ENCODE data around the gene SLBP. TPM values are rescaled to one million over a fixed set of nuclear protein-coding genes. Genes with fewer than 3 reads are reported as not detected.

Gene SLBP
- total RNA-seq, 2 donors from 2014 or later: 56.4 to 63.1 TPM

DNA sequence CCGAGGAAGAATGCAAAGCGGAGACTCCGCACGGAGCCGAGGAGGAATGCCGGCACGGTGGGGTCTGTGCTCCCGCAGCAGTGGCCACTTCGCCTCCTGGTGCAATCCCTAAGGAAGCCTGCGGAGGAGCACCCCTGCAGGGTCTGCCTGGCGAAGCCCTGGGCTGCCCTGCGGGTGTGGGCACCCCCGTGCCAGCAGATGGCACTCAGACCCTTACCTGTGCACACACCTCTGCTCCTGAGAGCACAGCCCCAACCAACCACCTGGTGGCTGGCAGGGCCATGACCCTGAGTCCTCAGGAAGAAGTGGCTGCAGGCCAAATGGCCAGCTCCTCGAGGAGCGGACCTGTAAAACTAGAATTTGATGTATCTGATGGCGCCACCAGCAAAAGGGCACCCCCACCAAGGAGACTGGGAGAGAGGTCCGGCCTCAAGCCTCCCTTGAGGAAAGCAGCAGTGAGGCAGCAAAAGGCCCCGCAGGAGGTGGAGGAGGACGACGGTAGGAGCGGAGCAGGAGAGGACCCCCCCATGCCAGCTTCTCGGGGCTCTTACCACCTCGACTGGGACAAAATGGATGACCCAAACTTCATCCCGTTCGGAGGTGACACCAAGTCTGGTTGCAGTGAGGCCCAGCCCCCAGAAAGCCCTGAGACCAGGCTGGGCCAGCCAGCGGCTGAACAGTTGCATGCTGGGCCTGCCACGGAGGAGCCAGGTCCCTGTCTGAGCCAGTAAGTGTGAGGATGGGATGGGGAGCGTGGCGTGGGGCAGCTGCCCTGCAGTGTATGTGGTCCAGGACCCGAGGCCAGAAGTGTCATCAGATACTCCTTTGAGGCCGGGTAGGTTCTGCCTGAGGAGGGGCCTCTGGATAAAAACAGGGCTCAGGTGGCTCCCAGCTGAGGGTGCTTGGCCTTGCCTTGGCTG is 16.2 kb upstream of the SLBP start:
- Mint-ChIP-seq H3K4me3 (no peak overlapping the region), H3K36me3 (ENCODE audit: insufficient read depth in 2 of 2) (peaks cover 22 to 55% of the 10 kb centered on the region in 2 donors), H3K4me1 (ENCODE audit: low read depth) (peaks cover 82% of the 10 kb centered on the region), H3K27me3 (ENCODE audit: low read depth) (no peaks in the 10 kb centered on the region), H3K9me3 (no peaks in the 10 kb centered on the region), H3K27ac (no peak overlapping the region)
- DNase-seq (no peak), ATAC-seq (replicated peaks in 1 of 2) (no peak)

DNA sequence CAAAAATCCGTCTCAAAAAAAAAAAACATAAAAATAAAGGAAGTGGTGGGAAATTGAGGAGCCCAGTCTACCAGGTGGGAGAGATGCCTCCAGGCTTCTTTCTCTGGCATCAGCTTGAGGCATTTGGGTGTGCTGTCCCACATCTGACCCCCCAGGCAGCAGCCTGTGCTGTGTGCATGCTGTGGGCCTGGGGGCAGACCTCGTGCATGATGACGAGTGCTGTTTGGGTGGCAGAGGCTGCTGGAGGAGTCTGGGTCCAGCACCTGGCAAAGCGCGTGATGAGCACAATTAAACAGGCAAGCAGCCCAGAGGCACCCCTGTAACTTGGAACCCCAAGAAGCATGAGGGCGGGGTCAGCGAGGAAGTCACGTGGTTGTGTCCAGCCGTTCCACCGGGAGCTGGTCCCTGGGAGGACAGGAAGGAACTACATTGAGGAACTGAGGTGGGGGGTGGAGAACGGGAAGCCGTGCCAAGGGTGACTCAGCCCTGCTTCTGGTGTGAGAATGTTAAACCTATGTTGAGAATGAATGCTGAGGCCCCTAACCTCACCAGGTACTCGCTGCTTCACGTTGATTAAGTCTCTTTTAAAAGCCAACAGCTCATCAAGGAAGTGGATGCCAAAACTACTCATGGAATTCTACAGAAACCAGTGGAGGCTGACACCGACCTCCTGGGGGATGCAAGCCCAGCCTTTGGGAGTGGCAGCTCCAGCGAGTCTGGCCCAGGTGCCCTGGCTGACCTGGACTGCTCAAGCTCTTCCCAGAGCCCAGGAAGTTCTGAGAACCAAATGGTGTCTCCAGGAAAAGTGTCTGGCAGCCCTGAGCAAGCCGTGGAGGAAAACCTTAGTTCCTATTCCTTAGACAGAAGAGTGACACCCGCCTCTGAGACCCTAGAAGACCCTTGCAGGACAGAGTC is 15.3 kb upstream of the SLBP start:
- Mint-ChIP-seq H3K27me3 (ENCODE audit: low read depth) (no peaks in the 10 kb centered on the region), H3K9me3 (no peaks in the 10 kb centered on the region), H3K36me3 (ENCODE audit: insufficient read depth in 2 of 2) (peaks cover 27 to 59% of the 10 kb centered on the region in 2 donors), H3K4me1 (ENCODE audit: low read depth) (peaks cover 91% of the 10 kb centered on the region), H3K4me3 (no peak overlapping the region), H3K27ac (no peak overlapping the region)
- DNase-seq (no peak), ATAC-seq (replicated peaks in 1 of 2) (no peak)

DNA sequence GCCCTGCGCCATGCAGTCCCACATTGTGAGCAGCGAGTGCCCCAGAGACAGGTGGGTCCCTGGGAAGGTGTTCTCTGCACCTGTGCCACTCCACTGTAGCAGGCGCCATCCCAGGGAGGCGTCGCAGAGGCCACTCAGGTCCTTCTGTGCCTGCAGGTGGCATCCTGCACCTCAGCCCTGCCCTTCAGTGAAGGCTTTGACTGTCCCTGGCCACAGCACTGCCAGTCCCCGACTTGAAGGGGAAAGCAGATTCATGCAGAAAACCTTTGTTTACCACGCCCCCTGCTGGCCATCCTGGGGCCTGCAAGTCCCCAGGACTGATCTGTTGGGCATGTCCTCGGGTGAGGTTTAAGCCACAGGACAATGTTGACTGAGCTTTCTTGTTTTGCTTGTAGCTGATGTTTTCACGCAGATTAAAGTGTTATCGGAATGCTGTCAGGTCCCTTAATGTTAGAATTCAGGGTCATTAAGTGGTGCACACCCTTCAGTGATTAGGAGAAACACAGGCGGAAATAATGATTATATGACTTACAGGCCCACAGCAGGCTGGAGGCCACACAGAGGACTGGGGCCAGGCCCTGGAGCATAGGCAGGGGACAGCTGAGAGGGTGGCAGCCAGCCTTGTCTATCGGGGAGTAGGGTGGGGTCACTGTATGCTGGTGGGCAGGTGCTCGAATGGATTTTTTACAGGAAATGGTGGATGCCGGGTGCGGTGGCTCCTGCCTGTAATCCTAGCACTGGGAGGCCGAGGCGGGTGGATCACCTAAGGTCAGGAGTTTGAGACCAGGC is 14.2 kb upstream of the SLBP start:
- H3K9me3 Mint-ChIP-seq: no peaks in the 10 kb centered on the region
- peak overlapping the region; percentile 90 for H3K27ac Mint-ChIP-seq
- H3K4me3 Mint-ChIP-seq: peak overlapping the region in 1 of 2 donors; percentile 26
- H3K36me3 Mint-ChIP-seq (ENCODE audit: insufficient read depth in 2 of 2): peaks cover 29 to 62% of the 10 kb centered on the region in 2 donors
- H3K27me3 Mint-ChIP-seq (ENCODE audit: low read depth): no peaks in the 10 kb centered on the region
- ATAC-seq (replicated peaks in 1 of 2): peak; percentile 8 to 37
- peaks cover 91% of the 10 kb centered on the region for H3K4me1 Mint-ChIP-seq (ENCODE audit: low read depth)
- DNase-seq: peak; percentile 84 to 91

DNA sequence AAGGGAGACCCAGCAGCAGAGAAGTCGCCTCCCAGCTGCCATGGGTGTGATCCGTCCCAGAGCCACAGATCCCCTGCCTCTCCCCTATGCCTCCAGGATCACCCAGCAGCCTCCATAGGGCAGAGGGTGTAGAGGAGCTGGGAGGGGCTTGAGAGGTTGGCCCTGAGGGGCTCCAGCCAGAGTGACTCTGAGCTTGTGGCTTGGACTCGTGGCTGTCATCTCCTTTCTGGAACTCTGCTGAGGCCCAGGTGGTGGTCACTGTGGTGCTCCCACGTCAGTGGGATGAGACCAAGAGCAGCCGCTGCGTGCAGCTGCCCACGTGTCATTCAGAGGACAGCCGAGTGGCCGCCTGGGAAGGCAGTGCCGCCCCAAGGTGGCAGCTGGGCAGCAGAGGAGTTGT is 13.4 kb upstream of the SLBP start:
- DNase-seq (no peak), ATAC-seq (replicated peaks in 1 of 2) (no peak)
- no peak overlapping the region for H3K27ac Mint-ChIP-seq
- H3K27me3 Mint-ChIP-seq (ENCODE audit: low read depth): no peaks in the 10 kb centered on the region
- H3K4me3 Mint-ChIP-seq: peak overlapping the region; percentile 60 to 61
- H3K9me3 Mint-ChIP-seq: no peaks in the 10 kb centered on the region
- H3K4me1 Mint-ChIP-seq (ENCODE audit: low read depth): peaks cover 83% of the 10 kb centered on the region
- H3K36me3 Mint-ChIP-seq (ENCODE audit: insufficient read depth in 2 of 2): peaks cover 29 to 57% of the 10 kb centered on the region in 2 donors

DNA sequence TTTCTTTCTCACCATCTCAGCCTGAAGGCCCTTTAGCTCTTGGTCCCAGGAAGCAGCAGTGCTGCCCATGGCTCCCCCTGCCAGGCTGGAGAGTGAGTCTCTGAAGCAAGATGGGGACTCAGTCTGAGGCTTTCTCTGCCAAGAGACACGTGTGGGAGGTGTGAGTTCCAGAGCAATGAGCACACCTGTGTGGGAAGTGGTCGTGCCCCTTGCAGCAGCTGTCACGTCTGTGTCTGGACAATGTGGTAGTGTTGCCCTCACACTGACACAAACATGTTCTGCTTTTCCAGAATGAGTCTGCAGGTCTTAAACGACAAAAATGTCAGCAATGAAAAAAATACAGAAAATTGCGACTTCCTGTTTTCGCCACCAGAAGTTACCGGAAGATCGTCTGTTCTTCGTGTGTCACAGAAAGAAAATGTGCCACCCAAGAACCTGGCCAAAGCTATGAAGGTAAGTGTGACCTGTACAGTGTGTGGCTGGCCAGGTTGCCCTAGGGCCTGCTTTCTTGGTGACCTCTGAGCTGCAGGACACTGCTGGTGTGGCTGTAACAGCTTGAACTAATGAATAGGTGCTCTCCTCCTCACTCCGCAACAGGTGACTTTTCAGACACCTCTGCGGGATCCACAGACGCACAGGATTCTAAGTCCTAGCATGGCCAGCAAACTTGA is 11.1 kb upstream of the SLBP start:
- peak; percentile 35 to 37 for ATAC-seq (replicated peaks in 1 of 2)
- DNase-seq: peak; percentile 61 to 71
- Mint-ChIP-seq H3K4me1 (ENCODE audit: low read depth) (peaks cover 81% of the 10 kb centered on the region), H3K36me3 (ENCODE audit: insufficient read depth in 2 of 2) (peaks cover 24 to 49% of the 10 kb centered on the region in 2 donors), H3K27me3 (ENCODE audit: low read depth) (no peaks in the 10 kb centered on the region), H3K4me3 (peak overlapping the region; percentile 96 to 99), H3K27ac (peak overlapping the region; percentile 99), H3K9me3 (no peaks in the 10 kb centered on the region)

DNA sequence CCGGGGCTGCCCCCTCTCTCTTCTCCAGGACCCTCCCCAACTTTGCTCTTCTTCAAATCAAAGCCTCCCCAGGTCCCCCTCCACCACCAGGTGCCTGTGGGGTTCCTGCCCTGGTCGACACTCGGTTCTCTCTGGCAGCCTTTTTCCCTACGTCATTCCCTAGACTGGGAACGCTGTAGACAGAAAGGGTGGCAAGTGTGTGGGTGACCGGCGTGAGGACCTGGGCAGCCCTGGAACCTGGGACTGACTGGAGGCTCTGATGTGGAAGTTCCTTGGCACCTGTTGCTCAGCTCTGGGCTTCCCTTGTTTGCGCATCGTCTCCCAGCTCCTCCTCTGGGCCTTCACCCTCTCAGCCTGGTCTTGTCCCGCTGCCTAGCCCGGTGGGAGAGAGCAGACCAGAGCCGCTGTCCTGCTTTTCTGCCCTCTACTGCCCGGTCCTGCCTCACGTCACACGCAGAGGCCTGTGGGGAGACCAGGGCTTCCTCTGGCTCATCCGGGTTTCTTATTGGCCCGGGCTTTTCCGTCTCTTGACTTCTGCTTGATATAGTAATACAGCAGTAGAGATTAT is 10.5 kb upstream of the SLBP start:
- Mint-ChIP-seq H3K4me1 (ENCODE audit: low read depth) (peaks cover 77% of the 10 kb centered on the region), H3K36me3 (ENCODE audit: insufficient read depth in 2 of 2) (peaks cover 22 to 45% of the 10 kb centered on the region in 2 donors), H3K4me3 (peak overlapping the region; percentile 96 to 99), H3K27ac (peak overlapping the region; percentile 99), H3K27me3 (ENCODE audit: low read depth) (no peaks in the 10 kb centered on the region), H3K9me3 (no peaks in the 10 kb centered on the region)
- ATAC-seq (replicated peaks in 1 of 2) (peak; percentile 1 to 3), DNase-seq (no peak)

DNA sequence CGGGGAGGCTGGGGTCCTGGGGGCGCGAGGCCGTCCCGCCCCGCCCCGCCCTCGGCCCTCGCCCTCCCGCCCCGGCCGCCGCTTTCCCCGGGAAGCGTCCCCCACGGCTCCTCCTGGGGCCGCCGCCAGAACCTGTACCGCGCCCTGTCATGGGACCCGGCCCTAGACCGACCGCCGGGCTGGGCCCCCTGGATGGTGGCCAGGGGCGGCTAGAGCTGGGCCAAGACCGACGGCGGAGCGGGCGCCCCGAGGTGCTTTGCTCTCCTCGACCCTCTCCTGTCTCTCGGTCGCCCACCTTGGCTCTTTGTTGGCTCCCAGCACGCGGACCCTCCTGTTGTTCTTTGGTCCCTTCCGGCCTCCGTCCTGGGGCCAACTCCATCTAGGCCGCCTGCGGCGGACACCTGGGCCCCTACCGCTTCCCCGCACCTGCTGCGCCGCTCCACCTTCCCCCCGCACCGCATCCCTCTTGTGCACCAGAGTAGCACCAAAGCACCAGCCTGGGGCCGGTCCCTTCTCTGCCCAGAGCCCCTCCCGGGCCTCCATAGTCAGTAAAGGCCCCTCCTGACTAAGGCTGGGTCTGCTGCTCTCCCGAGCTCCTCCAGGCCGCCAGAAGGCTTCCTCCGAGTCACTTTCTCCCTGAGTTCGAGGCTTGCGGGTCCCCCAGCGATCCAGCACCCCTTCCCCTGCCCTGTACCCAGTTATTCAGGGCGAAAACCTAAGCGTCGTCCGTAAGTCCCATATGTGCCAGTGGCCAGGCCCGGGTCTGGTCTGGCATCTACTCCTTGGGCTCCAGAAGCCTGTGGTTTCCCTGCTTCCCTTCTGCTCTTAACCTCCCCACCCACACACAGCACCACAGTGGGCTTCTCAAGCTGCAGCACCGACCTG is 9.8 kb upstream of the SLBP start:
- H3K4me3 Mint-ChIP-seq: peak overlapping the region; percentile 96 to 99
- H3K27me3 Mint-ChIP-seq (ENCODE audit: low read depth): no peaks in the 10 kb centered on the region
- H3K9me3 Mint-ChIP-seq: no peaks in the 10 kb centered on the region
- ATAC-seq (replicated peaks in 1 of 2) (no peak), DNase-seq (no peak)
- peaks cover 72% of the 10 kb centered on the region for H3K4me1 Mint-ChIP-seq (ENCODE audit: low read depth)
- H3K36me3 Mint-ChIP-seq (ENCODE audit: insufficient read depth in 2 of 2): peaks cover 22 to 42% of the 10 kb centered on the region in 2 donors
- H3K27ac Mint-ChIP-seq: peak overlapping the region; percentile 99

DNA sequence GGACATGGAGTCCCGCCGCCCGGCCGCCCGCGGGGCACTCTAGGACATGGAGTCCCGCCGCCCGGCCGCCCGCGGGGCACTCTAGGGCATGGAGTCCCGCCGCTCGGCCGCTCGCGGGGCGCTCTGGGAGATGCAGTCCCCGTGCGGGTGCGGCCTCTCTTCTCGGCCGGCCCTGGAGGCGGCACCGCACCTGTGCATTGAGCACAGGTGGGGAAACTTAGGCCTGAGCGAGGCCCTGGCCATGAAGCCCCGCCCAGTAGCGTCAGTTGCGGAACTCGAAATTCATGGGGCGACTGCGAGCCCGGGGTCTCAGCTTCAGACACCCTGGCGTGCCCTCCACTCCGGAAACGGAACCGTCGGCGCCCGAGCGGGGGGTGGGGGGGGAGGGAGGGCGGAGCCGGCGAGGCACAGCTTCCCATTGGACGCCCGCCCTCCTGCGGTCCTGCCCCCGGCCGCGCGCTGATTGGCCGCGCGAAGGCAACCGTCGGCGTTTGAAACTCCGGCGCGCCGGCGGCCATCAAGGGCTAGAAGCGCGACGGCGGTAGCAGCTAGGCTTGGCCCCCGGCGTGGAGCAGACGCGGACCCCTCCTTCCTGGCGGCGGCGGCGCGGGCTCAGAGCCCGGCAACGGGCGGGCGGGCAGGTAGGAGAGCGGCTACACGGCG is 9.0 kb upstream of the SLBP start, which contains the start of the genes TACC3 and TMEM129:
Gene TACC3 (plus strand): TSS at position 519 of the 663 bp plus-strand sequence. CDS start 1,901 bp downstream, outside the sequence.
Gene TMEM129 (minus strand): TSS at position 321 of the 663 bp plus-strand sequence. CDS start 486 bp downstream, outside the sequence.
- Mint-ChIP-seq H3K4me3 (peak within 1 kb of the TSS; percentile 98 to 99), H3K27me3 (ENCODE audit: low read depth) (no peaks in the 10 kb centered on the region), H3K36me3 (ENCODE audit: insufficient read depth in 2 of 2) (peaks cover 17 to 34% of the 10 kb centered on the region in 2 donors), H3K27ac (peak within 1 kb of the TSS; percentile 99), H3K4me1 (ENCODE audit: low read depth) (peaks cover 70% of the 10 kb centered on the region), H3K9me3 (no peaks in the 10 kb centered on the region)
- DNase-seq (peak; percentile 93 to 96), ATAC-seq (replicated peaks in 1 of 2) (peak; percentile 85 to 88)

DNA sequence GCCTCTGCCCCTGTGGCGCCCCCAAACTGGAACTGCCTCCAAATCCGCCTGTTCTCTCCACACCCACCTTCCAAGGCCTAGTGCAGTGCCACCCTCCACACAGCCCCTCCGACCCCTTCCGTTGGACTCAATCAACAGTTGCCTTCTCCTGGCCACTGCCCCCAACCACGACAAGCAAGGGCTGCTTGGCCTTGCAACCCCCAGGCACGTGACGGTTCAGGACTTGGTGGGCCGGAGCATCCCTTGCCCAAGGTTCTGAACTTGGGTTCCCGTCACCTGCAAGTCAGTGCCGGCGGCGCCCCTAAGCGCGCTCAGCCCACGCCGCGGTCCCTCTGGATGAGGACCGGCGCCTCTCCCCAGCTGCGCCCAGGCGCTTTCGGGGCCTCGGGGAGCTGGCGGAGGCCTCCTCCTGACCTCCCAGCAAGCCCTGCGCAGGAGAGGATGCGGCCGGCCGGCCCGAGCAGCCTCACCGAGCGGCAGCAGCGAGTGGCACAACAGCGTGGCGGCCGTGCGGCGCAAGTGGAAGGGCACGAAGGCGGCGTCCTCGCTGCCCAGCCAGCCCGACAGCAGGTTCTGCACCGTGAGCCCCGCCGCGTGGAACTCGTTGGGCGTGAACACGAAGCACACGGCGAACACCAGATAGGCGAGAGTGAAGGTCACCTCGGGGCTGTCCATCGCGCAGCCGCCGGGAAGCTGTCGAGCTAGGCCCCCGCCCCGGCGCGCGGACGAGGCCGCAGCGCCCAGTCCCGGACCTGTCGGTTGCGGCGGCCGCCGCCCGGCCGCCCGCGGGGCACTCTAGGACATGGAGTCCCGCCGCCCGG is 8.3 kb upstream of the SLBP start:
- DNase-seq (peak; percentile 62 to 64), ATAC-seq (replicated peaks in 1 of 2) (peak; percentile 22 to 29)
- Mint-ChIP-seq H3K9me3 (no peaks in the 10 kb centered on the region), H3K27me3 (ENCODE audit: low read depth) (no peaks in the 10 kb centered on the region), H3K36me3 (ENCODE audit: insufficient read depth in 2 of 2) (peaks cover 17 to 32% of the 10 kb centered on the region in 2 donors), H3K4me3 (peak overlapping the region; percentile 97 to 98), H3K4me1 (ENCODE audit: low read depth) (peaks cover 70% of the 10 kb centered on the region), H3K27ac (peak overlapping the region; percentile 89)

Measured in activated T-cell treated with anti-CD3 and anti-CD28 coated beads, Interleukin-2, amount 50 U/mL, for 72 hours (primary cell).